ENCODE data around the gene PTPRN2. TPM values are rescaled to one million over a fixed set of nuclear protein-coding genes. Genes with fewer than 3 reads are reported as not detected.
A peak's percentile ranks its signal among the peaks of the same experiment; 100 is the strongest.
"Not testable (repeated sequence)": the region's sequence is repeated elsewhere in the genome, so short reads cannot be mapped to it uniquely, and the experiment has no call there.

The PTPRN2 gene
- total RNA-seq, 3 donors from 2014 or later = 0.43 to 0.66 (median 0.63) TPM

DNA sequence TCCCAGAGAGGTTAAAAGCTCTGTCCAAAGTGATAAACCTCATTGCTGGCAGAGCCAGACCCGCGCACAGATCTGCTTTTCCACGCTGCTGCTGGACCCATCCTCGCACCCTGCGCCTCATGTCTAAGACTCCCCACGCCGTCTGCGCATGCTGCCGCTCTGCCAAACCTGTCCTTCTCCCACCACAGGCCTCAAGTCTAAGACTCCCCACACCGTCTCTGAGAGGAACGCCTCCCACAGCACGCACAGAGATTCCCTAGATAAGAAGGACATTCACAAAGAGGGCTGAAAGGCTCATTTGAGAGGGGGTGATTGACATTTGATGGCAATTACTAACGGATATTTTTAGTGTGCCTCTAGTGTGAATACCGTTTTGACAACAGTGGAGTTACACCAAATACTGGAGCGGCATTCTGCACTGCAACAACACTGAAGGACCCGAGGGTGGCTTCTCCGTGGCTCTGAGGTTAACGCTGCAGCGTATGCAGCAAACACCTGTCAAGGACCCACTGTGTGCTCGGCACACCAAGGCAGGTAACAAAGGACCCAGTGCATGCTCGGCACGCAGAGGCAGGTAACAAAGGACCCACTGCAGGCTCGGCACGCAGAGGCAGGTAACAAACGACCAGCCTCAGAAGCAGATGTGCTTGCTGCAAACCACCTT is 1019.4 kb downstream of the PTPRN2 start:
- peak overlapping the region; percentile 83 for H3K4me3 Mint-ChIP-seq
- H3K36me3 Mint-ChIP-seq (ENCODE audit: insufficient read depth) = no peaks in the 10 kb centered on the region
- no peak for DNase-seq
- H3K4me1 Mint-ChIP-seq (ENCODE audit: low read depth) = peaks cover 26% of the 10 kb centered on the region
- H3K9me3 Mint-ChIP-seq = no peaks in the 10 kb centered on the region
- ATAC-seq = peak in 1 of 2 donors; percentile 8
- H3K27me3 Mint-ChIP-seq (ENCODE audit: low read depth) = no peaks in the 10 kb centered on the region

DNA sequence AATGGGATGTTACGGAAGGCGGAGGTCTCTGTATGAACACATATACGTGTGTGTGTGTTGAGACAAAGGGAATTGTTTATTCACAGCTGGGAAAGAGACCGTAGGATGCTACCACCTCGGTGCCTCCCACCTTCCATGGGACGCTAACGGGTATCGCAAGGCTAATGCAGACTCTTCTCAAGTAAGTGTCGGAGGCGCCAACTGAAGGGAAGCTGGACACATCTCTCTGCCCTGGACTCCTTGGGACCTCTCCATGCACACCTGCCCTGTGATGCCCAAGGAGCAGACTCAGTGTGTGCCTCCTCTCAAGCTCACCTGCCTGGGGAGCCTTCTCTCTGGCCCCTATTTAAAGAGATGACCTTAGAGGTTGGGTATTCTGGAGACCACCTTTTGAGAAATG is 1020.0 kb downstream of the PTPRN2 start:
- H3K9me3 Mint-ChIP-seq = no peaks in the 10 kb centered on the region
- H3K4me1 Mint-ChIP-seq (ENCODE audit: low read depth) = peaks cover 26% of the 10 kb centered on the region
- peak overlapping the region; percentile 83 for H3K4me3 Mint-ChIP-seq
- H3K27me3 Mint-ChIP-seq (ENCODE audit: low read depth) = no peaks in the 10 kb centered on the region
- H3K36me3 Mint-ChIP-seq (ENCODE audit: insufficient read depth) = no peaks in the 10 kb centered on the region
- no peak for DNase-seq
- ATAC-seq = no peak

DNA sequence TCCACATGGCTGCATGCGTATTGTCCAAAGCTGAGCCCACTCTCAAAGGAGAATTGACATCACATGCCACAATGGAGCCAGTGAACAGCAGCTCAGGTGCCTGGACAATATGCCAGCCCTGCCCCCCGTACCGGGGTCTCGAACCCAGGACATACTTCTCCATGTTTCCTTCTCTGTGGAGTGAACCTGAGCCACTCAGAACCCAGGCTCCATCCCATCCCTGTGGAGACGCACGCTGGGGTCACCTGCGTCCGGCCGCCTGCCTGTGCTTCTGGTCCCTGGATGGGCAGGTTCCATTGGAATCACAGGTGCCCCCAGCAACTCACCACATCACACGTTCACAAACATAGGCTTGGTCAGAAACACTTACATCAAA is 1021.0 kb downstream of the PTPRN2 start:
- Mint-ChIP-seq H3K36me3 (ENCODE audit: insufficient read depth) (no peaks in the 10 kb centered on the region), H3K4me1 (ENCODE audit: low read depth) (peaks cover 26% of the 10 kb centered on the region), H3K4me3 (no peak overlapping the region), H3K9me3 (no peaks in the 10 kb centered on the region), H3K27me3 (ENCODE audit: low read depth) (no peaks in the 10 kb centered on the region)
- ATAC-seq = no peak
- DNase-seq = no peak

DNA sequence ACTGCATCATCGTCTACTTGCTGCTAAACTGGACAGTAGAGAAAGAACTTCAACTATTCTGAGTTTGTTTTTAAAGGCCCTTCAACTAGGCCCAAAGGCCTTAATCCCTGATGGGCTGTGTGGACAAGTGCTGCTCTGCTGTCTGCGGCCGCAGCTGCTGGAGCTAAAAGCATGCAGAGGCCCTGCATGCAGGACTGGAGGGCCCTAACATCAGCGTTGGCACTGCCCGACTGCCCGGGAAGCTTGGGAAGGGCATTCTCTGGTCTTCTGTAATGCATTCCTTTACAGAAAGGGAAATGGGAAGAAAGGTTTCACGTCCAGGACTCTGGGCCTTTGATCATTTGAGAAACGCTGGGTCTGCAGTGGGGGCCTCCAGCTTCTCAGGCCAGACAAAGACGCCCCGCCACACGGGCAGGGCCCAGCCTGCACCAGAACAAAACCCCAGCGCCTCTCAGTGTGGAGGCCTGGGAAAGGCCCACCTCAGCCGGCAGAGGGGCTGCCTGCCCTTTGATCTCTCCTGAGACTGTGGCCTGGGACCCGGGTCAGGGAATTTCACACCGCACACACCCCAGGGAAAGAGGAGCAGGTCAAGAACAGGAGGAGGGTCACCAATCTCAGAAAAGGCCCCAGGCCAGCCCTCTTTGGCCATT is 1021.5 kb downstream of the PTPRN2 start:
- no peak for ATAC-seq
- no peaks in the 10 kb centered on the region for H3K9me3 Mint-ChIP-seq
- no peaks in the 10 kb centered on the region for H3K36me3 Mint-ChIP-seq (ENCODE audit: insufficient read depth)

DNA sequence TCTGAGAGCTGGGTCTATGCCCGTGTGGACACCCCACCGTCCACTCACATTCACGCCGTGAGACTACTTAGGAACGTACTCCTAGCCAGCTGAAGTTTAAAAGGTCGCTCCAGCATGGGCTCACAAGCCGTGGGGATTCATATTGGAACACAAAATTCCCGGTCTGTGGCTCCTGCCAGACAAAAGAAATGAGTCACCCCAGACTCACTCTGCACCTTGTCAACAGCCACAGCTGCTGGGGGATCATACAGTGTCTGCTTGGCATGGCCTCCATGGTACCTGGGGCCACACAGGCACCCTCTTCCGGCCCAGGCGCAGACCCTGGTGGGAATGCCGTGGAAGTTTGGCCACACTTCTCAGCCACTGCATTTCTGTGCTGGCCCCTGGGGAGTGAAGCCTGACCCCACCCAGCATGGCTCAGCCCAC is 1022.4 kb downstream of the PTPRN2 start:
- Mint-ChIP-seq H3K4me1 (ENCODE audit: low read depth) (peaks cover 24% of the 10 kb centered on the region), H3K36me3 (ENCODE audit: insufficient read depth) (no peaks in the 10 kb centered on the region), H3K4me3 (no peak overlapping the region), H3K27me3 (ENCODE audit: low read depth) (no peaks in the 10 kb centered on the region), H3K9me3 (no peaks in the 10 kb centered on the region)
- no peak for ATAC-seq
- no peak for DNase-seq

More for the DNA sequence above, 1021.5 kb downstream of the PTPRN2 start:
- DNase-seq = no peak
- Mint-ChIP-seq H3K4me3 (no peak overlapping the region), H3K4me1 (ENCODE audit: low read depth) (peaks cover 26% of the 10 kb centered on the region), H3K27me3 (ENCODE audit: low read depth) (no peaks in the 10 kb centered on the region)

DNA sequence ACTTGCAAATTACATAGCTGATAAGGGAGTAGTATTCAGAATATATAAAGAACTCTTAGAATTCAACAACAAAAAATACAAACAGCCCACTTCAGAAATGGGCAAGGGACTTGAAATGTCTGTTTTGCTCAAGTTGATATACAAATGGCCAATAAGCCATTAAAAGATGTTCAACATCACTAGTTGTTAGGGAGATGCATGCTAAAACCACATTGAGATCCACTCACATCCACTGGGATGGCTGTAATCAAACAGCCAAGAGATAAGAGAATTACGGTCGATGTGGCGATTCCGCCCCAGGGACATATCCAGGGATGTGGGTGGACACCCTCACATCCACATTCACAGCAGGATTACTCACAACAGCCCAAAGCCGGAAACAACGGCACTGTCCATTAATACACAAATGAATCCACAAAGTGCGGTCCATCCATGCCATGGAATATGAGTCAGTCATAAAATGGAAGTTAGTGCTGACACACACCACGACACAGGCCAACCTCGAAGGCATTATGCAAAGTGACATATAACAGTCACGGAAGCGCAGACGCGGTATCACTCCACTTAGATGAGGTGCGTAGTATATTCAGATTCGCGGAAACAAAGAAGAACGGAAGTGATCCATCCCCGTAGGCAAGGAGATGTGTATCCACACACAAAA is 1023.0 kb downstream of the PTPRN2 start:
- DNase-seq (no peak), ATAC-seq (no peak)
- Mint-ChIP-seq H3K4me3 (no peak overlapping the region), H3K36me3 (ENCODE audit: insufficient read depth) (no peaks in the 10 kb centered on the region), H3K9me3 (no peaks in the 10 kb centered on the region), H3K4me1 (ENCODE audit: low read depth) (peaks cover 22% of the 10 kb centered on the region), H3K27me3 (ENCODE audit: low read depth) (no peaks in the 10 kb centered on the region)

DNA sequence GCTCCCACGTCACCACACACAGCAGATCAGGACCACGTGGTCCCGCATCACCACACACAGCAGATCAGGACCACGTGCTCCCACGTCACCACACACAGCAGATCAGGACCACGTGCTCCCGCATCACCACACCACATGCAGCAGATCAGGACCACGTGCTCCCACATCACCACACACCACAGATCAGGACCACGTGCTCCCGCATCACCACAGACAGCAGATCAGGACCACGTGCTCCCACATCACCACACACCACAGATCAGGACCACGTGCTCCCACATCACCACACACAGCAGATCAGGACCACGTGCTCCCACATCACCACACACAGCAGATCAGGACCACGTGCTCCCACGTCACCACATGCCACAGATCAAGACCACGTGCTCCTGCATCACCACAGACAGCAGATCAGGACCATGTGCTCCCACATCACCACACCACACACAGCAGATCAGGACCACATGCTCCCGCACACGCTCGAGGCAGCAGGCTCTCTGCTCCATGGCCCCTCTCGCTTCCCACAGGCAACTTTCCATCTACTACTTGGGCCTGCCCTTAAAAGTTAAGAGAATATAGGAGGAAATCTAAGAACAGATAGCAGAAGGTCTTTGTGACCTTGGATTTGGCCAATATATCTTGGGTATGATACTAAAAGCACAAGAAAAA is 1024.0 kb downstream of the PTPRN2 start:
- H3K4me3 Mint-ChIP-seq; ATAC-seq; H3K36me3 Mint-ChIP-seq (ENCODE audit: insufficient read depth); DNase-seq; H3K27me3 Mint-ChIP-seq (ENCODE audit: low read depth); H3K9me3 Mint-ChIP-seq: not testable (repeated sequence)
- peaks cover 12% of the 10 kb centered on the region for H3K4me1 Mint-ChIP-seq (ENCODE audit: low read depth)

DNA sequence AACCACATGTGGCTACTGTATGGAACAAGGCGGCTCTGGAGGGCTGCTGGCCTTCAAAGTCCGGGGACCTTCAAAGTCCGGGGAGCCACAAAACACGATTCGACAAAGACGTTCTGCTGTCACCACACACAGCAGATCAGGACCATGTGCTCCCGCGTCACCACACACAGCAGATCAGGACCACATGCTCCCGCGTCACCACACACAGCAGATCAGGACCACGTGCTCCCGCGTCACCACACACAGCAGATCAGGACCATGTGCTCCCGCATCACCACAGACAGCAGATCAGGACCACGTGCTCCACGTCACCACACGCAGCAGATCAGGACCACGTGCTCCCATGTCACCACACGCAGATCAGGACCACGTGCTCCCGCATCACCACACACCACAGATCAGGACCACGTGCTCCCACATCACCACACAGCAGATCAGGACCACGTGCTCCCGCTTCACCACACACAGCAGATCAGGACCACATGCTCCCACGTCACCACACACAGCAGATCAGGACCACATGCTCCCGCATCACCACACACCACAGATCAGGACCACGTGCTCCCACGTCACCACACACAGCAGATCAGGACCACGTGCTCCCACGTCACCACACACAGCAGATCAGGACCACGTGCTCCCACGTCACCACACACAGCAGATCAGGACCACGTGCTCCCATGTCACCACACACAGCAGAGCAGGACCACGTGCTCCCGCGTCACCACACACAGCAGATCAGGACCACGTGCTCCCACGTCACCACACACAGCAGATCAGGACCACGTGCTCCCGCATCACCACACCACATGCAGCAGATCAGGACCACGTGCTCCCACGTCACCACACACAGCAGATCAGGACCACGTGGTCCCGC is 1024.9 kb downstream of the PTPRN2 start:
- not testable (repeated sequence) for H3K4me1 Mint-ChIP-seq (ENCODE audit: low read depth); H3K36me3 Mint-ChIP-seq (ENCODE audit: insufficient read depth); H3K4me3 Mint-ChIP-seq; DNase-seq; ATAC-seq; H3K27me3 Mint-ChIP-seq (ENCODE audit: low read depth); H3K9me3 Mint-ChIP-seq

DNA sequence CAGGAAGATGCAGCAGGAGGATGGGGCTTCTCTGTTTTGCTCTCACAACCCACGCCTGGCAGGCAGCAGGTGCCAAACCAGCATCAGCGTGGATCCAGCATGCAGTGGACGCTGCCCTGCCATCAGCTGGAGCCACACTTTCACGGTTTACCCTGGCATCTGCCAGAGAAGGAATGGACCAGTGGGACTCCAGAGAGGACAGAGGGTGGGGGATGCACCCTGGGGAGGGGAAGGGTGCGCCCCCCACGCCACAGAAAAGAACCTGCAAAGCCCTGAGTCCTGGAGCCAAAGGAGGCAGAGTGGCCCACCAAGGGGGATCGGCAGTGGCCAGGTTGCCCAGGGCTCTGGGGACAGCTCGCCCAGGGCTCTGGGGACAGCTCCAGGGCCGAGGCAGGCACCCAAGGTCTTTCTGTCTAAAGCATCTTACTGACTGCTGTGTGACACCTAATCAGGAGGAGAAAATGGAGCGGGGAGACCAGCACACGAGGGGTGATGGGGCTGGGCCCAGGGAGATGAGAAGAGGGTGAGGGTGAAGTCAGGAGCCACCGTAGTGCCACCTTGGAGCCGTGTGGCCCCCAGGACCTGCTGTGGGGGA is 1025.7 kb downstream of the PTPRN2 start:
- Mint-ChIP-seq H3K4me3 (no peak overlapping the region), H3K27me3 (ENCODE audit: low read depth) (no peaks in the 10 kb centered on the region), H3K4me1 (ENCODE audit: low read depth) (peaks cover 3% of the 10 kb centered on the region), H3K36me3 (ENCODE audit: insufficient read depth) (no peaks in the 10 kb centered on the region), H3K9me3 (no peaks in the 10 kb centered on the region)
- DNase-seq (no peak), ATAC-seq (no peak)

DNA sequence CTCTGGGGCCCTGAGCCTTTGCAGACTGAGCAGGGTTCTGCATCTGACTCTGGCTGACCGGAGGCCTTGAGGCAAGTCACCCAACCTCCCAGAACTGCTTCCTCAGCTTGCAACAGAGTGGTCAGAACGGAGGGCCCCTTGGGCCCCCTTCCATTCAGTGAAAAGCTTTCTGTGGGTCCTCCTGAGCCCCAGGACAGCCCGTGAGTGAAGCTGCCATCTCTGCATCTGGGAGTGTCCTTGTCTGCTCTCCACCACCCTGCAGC is 1026.2 kb downstream of the PTPRN2 start:
- no peaks in the 10 kb centered on the region for H3K9me3 Mint-ChIP-seq
- H3K27me3 Mint-ChIP-seq (ENCODE audit: low read depth) = no peaks in the 10 kb centered on the region
- ATAC-seq (no peak), DNase-seq (no peak)
- no peaks in the 10 kb centered on the region for H3K36me3 Mint-ChIP-seq (ENCODE audit: insufficient read depth)
- H3K4me1 Mint-ChIP-seq (ENCODE audit: low read depth) = peaks cover 2% of the 10 kb centered on the region
- H3K4me3 Mint-ChIP-seq = no peak overlapping the region

DNA sequence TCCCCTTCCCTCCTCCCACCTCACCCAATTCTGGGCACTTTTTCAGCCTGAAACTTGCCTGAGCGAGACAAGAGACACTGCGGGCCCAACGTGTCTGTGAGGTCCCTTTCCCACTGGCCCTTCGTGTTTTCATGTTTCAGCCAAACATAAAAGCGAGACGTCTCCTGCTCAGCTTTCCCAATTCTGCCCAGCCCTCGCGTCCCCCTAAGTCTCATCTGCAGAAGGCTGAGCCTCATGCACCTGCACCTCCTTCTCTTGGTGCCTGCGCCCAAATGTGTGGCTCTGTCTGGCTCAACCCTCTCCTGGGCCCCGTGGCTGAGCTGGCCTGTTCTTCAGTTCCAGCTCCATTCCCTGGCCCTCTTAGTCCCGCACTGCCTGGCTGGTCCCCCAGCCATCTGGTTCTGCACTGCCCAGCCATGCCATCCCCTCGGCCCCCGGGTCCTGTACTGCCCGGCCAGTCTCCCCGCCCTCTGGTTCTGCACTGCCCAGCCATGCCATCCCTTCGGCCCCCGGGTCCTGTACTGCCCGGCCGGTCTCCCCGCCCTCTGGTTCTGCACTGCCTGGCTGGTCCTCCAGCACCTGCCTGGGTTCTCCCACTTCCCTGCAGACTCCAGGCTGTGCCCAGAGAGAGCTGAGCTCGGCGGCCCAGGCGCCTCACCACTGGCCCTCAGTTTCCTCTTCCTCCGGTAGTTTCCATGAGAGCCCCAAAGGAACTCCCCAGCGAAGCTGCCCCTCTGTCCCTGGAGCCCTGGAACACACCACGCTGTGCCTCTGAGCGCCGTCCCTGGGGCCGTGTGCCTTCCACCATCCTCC is 1026.7 kb downstream of the PTPRN2 start:
- DNase-seq (no peak), ATAC-seq (no peak)
- no peak overlapping the region for H3K4me3 Mint-ChIP-seq
- H3K27me3 Mint-ChIP-seq (ENCODE audit: low read depth) = no peaks in the 10 kb centered on the region
- no peaks in the 10 kb centered on the region for H3K36me3 Mint-ChIP-seq (ENCODE audit: insufficient read depth)
- peaks cover 2% of the 10 kb centered on the region for H3K4me1 Mint-ChIP-seq (ENCODE audit: low read depth)
- H3K9me3 Mint-ChIP-seq = no peaks in the 10 kb centered on the region

DNA sequence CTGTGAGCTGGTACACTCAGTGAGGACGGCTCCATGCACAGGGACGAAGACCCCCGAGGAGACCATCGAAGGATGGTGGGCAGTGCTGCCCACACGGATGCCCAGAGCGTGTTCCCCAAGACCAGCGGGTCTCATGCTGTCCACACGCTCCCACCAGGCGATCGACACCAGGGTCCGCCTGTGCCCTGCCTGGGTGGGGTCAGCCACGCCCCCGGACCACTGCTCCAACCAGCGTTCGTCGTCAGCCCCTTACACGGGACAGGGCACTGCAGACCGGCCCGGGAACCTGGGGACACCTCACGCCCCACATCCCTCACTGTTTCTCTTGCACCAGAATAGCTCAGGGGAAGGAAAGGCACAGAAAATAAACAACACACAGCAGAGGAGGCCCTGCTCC is 1027.4 kb downstream of the PTPRN2 start:
- DNase-seq = no peak
- Mint-ChIP-seq H3K9me3 (no peaks in the 10 kb centered on the region), H3K4me3 (no peak overlapping the region), H3K4me1 (ENCODE audit: low read depth) (peaks cover 2% of the 10 kb centered on the region), H3K36me3 (ENCODE audit: insufficient read depth) (no peaks in the 10 kb centered on the region), H3K27me3 (ENCODE audit: low read depth) (no peaks in the 10 kb centered on the region)
- ATAC-seq = no peak

DNA sequence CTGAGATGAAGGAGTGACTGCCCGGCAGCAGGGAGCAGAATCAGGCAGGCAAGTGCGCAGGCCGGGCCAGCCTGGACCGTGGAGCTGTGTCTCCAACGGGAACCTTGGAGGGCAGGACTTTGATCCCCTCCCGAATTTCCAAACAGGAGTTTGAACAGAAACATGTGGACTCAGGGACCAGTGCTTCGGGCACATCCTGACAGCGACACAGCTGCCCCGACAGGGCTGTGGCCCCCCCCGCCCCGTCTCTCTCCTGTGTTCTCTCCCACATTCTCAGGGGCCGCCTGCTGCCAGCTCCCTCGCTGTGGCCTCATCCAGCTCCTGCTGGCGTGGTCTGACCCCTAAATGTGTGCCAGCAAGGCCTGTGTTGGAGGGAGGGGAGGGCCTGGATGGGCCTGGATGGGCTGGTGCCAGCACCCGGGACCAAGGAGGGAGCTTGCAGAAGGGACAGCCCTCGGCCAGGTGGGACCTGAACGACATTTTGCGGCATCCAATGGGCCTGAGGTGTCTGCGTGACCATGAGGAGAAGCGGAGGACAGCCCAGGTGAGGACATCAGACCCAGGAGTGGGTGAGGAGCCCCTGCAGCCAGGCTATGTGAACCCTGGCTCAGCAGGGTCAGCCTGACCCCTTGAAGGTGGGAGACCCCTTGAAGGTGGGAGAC is 1027.9 kb downstream of the PTPRN2 start:
- DNase-seq = no peak
- H3K4me1 Mint-ChIP-seq (ENCODE audit: low read depth) = peaks cover under 1% of the 10 kb centered on the region
- H3K27me3 Mint-ChIP-seq (ENCODE audit: low read depth) = no peaks in the 10 kb centered on the region
- no peak overlapping the region for H3K4me3 Mint-ChIP-seq
- ATAC-seq = no peak
- H3K36me3 Mint-ChIP-seq (ENCODE audit: insufficient read depth) = no peaks in the 10 kb centered on the region
- no peaks in the 10 kb centered on the region for H3K9me3 Mint-ChIP-seq

All from activated T-cell treated with anti-CD3 and anti-CD28 coated beads, Interleukin-2, amount 50 U/mL, for 4 hours (primary cell).